ENCODE measurements around the gene ZNF75A.

DNA sequence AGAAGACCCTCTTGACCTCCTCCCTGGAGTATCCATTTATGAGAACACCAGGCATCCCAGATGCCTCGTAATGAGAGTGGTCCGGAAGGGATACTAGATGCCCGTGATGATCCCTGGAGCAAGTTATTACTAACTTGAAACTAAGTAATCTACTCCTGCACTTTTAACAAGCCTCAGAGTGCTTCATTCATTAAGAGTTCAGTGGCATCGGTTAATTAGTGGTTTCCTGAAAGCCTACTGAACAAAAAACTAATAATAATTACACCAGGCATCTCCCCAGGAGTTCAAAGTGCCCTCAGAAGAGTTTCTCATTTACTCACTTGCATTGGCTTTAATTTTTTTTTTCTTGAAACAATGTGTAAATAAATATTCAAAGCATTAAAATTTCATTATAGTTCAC is 22.2 kb downstream of the ZNF75A start:
- TF ChIP-seq, protein P1, sequence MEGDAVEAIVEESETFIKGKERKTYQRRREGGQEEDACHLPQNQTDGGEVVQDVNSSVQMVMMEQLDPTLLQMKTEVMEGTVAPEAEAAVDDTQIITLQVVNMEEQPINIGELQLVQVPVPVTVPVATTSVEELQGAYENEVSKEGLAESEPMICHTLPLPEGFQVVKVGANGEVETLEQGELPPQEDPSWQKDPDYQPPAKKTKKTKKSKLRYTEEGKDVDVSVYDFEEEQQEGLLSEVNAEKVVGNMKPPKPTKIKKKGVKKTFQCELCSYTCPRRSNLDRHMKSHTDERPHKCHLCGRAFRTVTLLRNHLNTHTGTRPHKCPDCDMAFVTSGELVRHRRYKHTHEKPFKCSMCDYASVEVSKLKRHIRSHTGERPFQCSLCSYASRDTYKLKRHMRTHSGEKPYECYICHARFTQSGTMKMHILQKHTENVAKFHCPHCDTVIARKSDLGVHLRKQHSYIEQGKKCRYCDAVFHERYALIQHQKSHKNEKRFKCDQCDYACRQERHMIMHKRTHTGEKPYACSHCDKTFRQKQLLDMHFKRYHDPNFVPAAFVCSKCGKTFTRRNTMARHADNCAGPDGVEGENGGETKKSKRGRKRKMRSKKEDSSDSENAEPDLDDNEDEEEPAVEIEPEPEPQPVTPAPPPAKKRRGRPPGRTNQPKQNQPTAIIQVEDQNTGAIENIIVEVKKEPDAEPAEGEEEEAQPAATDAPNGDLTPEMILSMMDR (IDR thresholded peaks at IDR 0.05) = no peak
- TF ChIP-seq EZH2 (IDR thresholded peaks at IDR 0.05) (no peak), EZH2phosphoT487 (IDR thresholded peaks at IDR 0.05) (no peak)

Measured in neural progenitor cell (in vitro differentiated cells).